ENCODE measurements around the gene VWA1. TPM values are rescaled to one million over a fixed set of nuclear protein-coding genes. Genes with fewer than 3 reads are reported as not detected.
"Not testable (repeated sequence)": the region's sequence is repeated elsewhere in the genome, so short reads cannot be mapped to it uniquely, and the experiment has no call there.

Gene VWA1
- total RNA-seq, 6 experiments from 2014 or later: 39.5 to 195 (median 78.7) TPM

DNA sequence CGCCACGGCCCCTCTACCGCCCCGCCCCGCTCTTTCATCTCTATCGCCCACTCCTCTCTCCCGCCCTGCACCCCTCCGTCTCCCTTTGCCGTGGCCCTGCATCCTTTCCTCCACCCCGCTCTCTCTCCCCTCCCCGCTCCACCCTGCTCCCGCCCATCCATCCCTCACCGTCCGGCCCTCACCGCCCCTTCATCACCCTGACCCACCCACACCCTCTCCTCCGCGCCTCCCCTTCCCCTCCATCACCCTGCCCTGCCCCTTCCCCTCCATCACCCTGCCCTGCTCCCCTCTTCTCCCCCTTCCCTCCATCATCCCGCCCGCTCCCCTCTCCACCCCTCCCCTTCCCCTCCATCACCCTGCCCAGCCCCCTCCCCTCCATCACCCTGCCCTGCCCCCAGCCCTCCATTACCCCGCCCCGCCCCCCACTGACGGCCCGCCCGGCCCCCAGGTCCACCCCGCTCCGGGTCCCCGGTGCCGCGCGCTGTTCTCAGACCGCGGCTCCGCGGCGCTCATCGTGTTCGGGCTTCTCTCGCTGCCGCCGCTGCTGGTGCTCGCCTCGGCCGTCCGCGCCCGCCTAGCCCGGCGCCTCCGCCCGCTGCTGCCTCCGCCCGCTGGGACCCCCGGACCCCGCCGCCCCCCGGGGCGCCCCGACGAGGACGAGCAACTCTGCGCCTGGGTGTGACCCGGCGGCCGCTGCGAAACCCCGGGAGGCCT is 8.2 kb upstream of the VWA1 start:
- ATAC-seq: no peak

GRCh38 chr1:1427820-1428148 is 7.7 kb upstream of the VWA1 start:
- Histone ChIP-seq H3K4me1 (peaks cover 0 to 31% (median 11%) of the 10 kb centered on the region in 4 donors), H3K36me3 (no peaks in the 10 kb centered on the region), H3K9me3 (no peaks in the 10 kb centered on the region), H3K4me3 (peak overlapping the region in 1 of 3 donors; percentile 13), H3K27me3 (no peaks in the 10 kb centered on the region), H3K27ac (no peak overlapping the region)
- DNase-seq (no peak), ATAC-seq (no peak)
- 0% methylated on average over 13 of the region's 22 CpGs for WGBS (ENCODE audit: insufficient coverage, low coverage, low lambda C conversion rate, missing lambda C conversion rate)
- intact Hi-C loops (cut with DNase I): no loop called here
- no peak for TF ChIP-seq POLR2A (IDR thresholded peaks at IDR 0.05)
- TF ChIP-seq, protein P1, sequence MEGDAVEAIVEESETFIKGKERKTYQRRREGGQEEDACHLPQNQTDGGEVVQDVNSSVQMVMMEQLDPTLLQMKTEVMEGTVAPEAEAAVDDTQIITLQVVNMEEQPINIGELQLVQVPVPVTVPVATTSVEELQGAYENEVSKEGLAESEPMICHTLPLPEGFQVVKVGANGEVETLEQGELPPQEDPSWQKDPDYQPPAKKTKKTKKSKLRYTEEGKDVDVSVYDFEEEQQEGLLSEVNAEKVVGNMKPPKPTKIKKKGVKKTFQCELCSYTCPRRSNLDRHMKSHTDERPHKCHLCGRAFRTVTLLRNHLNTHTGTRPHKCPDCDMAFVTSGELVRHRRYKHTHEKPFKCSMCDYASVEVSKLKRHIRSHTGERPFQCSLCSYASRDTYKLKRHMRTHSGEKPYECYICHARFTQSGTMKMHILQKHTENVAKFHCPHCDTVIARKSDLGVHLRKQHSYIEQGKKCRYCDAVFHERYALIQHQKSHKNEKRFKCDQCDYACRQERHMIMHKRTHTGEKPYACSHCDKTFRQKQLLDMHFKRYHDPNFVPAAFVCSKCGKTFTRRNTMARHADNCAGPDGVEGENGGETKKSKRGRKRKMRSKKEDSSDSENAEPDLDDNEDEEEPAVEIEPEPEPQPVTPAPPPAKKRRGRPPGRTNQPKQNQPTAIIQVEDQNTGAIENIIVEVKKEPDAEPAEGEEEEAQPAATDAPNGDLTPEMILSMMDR (IDR thresholded peaks at IDR 0.05): no peak

More for the DNA sequence above, 8.2 kb upstream of the VWA1 start:
- peaks cover 0 to 26% (median 11%) of the 10 kb centered on the region in 4 donors for H3K4me1 ChIP-seq
- no peak for TF ChIP-seq POLR2A (IDR thresholded peaks at IDR 0.05)
- TF ChIP-seq, protein P1 (IDR thresholded peaks at IDR 0.05): no peak
- H3K27ac ChIP-seq: no peak overlapping the region
- no peaks in the 10 kb centered on the region for H3K27me3 ChIP-seq
- no peaks in the 10 kb centered on the region for H3K36me3 ChIP-seq
- H3K4me3 ChIP-seq: peak overlapping the region in 1 of 3 donors; percentile 13
- H3K9me3 ChIP-seq: no peaks in the 10 kb centered on the region
- peak in 1 of 3 donors; percentile 55 for DNase-seq
- intact Hi-C loops (cut with DNase I): no loop called here
- WGBS (ENCODE audit: insufficient coverage, low coverage, low lambda C conversion rate, missing lambda C conversion rate): 33% methylated on average over 34 of the region's 66 CpGs

GRCh38 chr1:1428174-1428573 is 7.3 kb upstream of the VWA1 start:
- WGBS (ENCODE audit: insufficient coverage, low coverage, low lambda C conversion rate, missing lambda C conversion rate): 67% methylated on average over 2 of the region's 19 CpGs
- intact Hi-C loops (cut with DNase I): no loop called here
- TF ChIP-seq POLR2A (IDR thresholded peaks at IDR 0.05): no peak
- TF ChIP-seq, protein P1 (IDR thresholded peaks at IDR 0.05): no peak
- no peak overlapping the region for H3K27ac ChIP-seq
- peaks cover 0 to 32% (median 13%) of the 10 kb centered on the region in 4 donors for H3K4me1 ChIP-seq
- ATAC-seq (no peak), DNase-seq (peak in 1 of 3 donors; percentile 54)
- no peaks in the 10 kb centered on the region for H3K27me3 ChIP-seq
- no peak overlapping the region for H3K4me3 ChIP-seq
- H3K9me3 ChIP-seq: no peaks in the 10 kb centered on the region
- no peaks in the 10 kb centered on the region for H3K36me3 ChIP-seq

DNA sequence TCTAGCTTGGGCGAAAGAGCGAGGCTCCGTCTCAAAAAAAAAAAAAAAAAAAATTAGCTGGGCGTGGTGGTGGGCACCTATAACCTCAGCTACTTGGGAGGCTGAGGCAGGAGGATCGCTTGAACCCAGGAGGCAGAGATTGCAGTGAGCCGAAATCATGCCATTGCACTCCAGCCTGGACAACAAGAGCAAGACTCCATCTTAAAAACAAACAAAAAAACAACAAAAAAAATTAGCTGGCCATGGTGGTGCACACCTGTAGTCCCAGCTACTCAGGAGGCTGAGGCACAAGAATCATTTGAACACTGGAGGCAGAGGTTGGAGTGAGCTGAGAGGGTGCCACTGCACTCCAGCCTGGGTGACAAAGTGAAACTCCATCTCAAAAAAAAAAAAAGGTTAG is 6.5 kb upstream of the VWA1 start:
- H3K4me3 ChIP-seq; DNase-seq; H3K9me3 ChIP-seq; intact Hi-C loops (cut with DNase I); H3K36me3 ChIP-seq; H3K27ac ChIP-seq; ATAC-seq; H3K27me3 ChIP-seq: not testable (repeated sequence)
- peaks cover 0 to 40% (median 19%) of the 10 kb centered on the region in 4 donors for H3K4me1 ChIP-seq
- WGBS (ENCODE audit: insufficient coverage, low coverage, low lambda C conversion rate, missing lambda C conversion rate): 95% methylated on average over 4 of the region's 6 CpGs

DNA sequence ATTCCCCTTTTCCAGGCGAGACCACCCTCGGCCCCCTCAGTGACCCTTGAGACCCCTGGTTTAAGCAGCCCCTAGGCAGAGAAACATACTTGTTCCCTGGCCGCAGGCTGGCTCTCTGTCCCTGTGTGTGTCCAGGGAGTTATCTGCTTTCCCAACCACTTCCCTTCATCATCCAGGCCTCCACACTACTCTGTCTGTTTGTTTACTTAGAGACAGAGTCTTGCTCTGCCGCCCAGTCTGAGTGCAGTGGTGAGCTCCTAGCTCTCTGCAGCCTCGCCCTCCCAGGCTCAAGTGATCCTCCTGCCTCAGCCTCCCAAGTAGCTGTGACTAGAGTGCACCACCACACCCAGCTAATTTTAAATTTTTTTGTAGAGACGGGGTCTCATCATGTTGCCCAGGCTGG is 5.8 kb upstream of the VWA1 start:
- ATAC-seq (peak in 3 of 4 donors; percentile 5 to 30 (median 14)), DNase-seq (peak in 1 of 3 donors; percentile 56)
- Histone ChIP-seq H3K9me3 (no peaks in the 10 kb centered on the region), H3K4me3 (no peak overlapping the region), H3K27ac (peak overlapping the region in 2 of 3 donors; percentile 53 to 84), H3K27me3 (no peaks in the 10 kb centered on the region), H3K36me3 (no peaks in the 10 kb centered on the region), H3K4me1 (peaks cover 0 to 47% (median 23%) of the 10 kb centered on the region in 4 donors)
- intact Hi-C loops (cut with DNase I): no loop called here
- WGBS (ENCODE audit: insufficient coverage, low coverage, low lambda C conversion rate, missing lambda C conversion rate): 29% methylated on average over 6 of the region's 6 CpGs
- TF ChIP-seq, protein P1 (IDR thresholded peaks at IDR 0.05): no peak
- no peak for TF ChIP-seq POLR2A (IDR thresholded peaks at IDR 0.05)
